ENCODE measurements around the gene HGS.

- TF ChIP-seq CTCF (IDR thresholded peaks at IDR 0.05) (no peak), POLR2A (IDR thresholded peaks at IDR 0.05) (no peak)
Observed at GRCh38 chr17:81651692-81652091, 32.1 kb upstream of the HGS start.

Data from thyroid gland (tissue), 4 donors.